K562 (cell line): ENCODE measurements around the gene CAPZA3. TPM values are rescaled to one million over a fixed set of nuclear protein-coding genes. Genes with fewer than 3 reads are reported as not detected.

Source experiments
- BRF2 ChIP-seq: IDR thresholded peaks from 3 replicates; pipeline ENCODE4 v1.6.1; 2011; ENCODE audit warnings: borderline replicate concordance, mild to moderate bottlenecking; ENCODE audit not compliant: insufficient read length, insufficient read depth
- CBFA2T3 ChIP-seq: fragments of 450-650 bp; IDR thresholded peaks from 2 replicates; pipeline ENCODE4 v1.6.1; 2017
- CEBPB ChIP-seq: fragments of 450-650 bp; IDR thresholded peaks from 2 replicates; pipeline ENCODE4 v1.6.1; 2016; ENCODE audit warnings: missing genetic modification characterization, missing compliant biosample characterization
- ETS2 ChIP-seq: IDR thresholded peaks from 2 replicates; pipeline ENCODE4 v1.6.1; 2016; ENCODE audit warnings: borderline replicate concordance, missing genetic modification characterization, mild to moderate bottlenecking, moderate library complexity, missing compliant biosample characterization; ENCODE audit not compliant: poor library complexity, severe bottlenecking
- GTF2B ChIP-seq: IDR thresholded peaks from 2 replicates; pipeline ENCODE4 v1.6.1; 2011; ENCODE audit not compliant: insufficient read length; ENCODE audit errors: extremely low read depth
- HNRNPLL ChIP-seq: fragments of 200-400 bp; formaldehyde crosslinking; IDR thresholded peaks from 2 replicates; pipeline ENCODE4 v1.6.1; 2017; ENCODE audit warnings: low read length, low read depth, mild to moderate bottlenecking; ENCODE audit not compliant: poor library complexity, severe bottlenecking
- MXD1 ChIP-seq: fragments of 250-450 bp; sonication (Bioruptor Pico); IDR thresholded peaks from 2 replicates; pipeline ENCODE4 v1.8.0; 2021; ENCODE audit warnings: borderline replicate concordance, mild to moderate bottlenecking, moderate library complexity; ENCODE audit not compliant: poor library complexity, severe bottlenecking
- NCOA1 ChIP-seq: fragments of 450-650 bp; IDR thresholded peaks from 2 replicates; pipeline ENCODE4 v1.6.1; 2016; ENCODE audit warnings: low read depth
- NONO ChIP-seq, 2 experiments: fragments of 200-400 bp in 1 of 2; fragments of 450-650 bp in 1 of 2; formaldehyde crosslinking in 1 of 2; IDR thresholded peaks; 2 replicates each; pipeline ENCODE4 v1.6.1; 2017; ENCODE audit warnings: low read depth in 2 of 2, mild to moderate bottlenecking in 2 of 2, moderate library complexity in 2 of 2, low read length in 1 of 2
- PHF21A ChIP-seq: fragments of 450-650 bp; IDR thresholded peaks from 2 replicates; pipeline ENCODE4 v1.6.1; 2017; ENCODE audit warnings: low read depth, borderline replicate concordance
- RERE ChIP-seq: sonication (generic); formaldehyde crosslinking; IDR thresholded peaks from 2 replicates; pipeline ENCODE4 v1.8.0; 2023; ENCODE audit warnings: missing genetic modification reagents, mild to moderate bottlenecking, borderline replicate concordance
- SMARCE1 ChIP-seq: fragments of 450-650 bp; IDR thresholded peaks from 2 replicates; pipeline ENCODE4 v1.7.1; 2016; ENCODE audit warnings: mild to moderate bottlenecking
- SREBF2 ChIP-seq: sonication (generic); formaldehyde crosslinking; IDR thresholded peaks from 2 replicates; pipeline ENCODE4 v1.4.0; 2020; ENCODE audit warnings: mild to moderate bottlenecking, missing genetic modification reagents
- SRF ChIP-seq, 2 experiments: fragments of 250-450, 450-650 bp in 1 of 2; sonication (Bioruptor Pico) in 1 of 2; sonication (generic) in 1 of 2; formaldehyde crosslinking; IDR thresholded peaks; 2 replicates each; pipeline versions ENCODE4 v1.5.0 to v1.5.1; 2020 to 2022; ENCODE audit warnings: mild to moderate bottlenecking in 1 of 2, missing genetic modification reagents in 1 of 2
- SRSF7 ChIP-seq: fragments of 200-400 bp; formaldehyde crosslinking; optimal IDR thresholded peaks from 2 replicates; pipeline ENCODE3; 2017; ENCODE audit warnings: mild to moderate bottlenecking, low read depth, low read length
- TAF7 ChIP-seq: fragments of 450-650 bp; IDR thresholded peaks from 2 replicates; pipeline ENCODE4 v1.6.1; 2016; ENCODE audit warnings: missing genetic modification characterization, missing compliant biosample characterization
- TRIM24 ChIP-seq, 2 experiments: fragments of 450-650 bp; IDR thresholded peaks; 2 replicates each; pipeline ENCODE4 v1.6.1; 2016
- TRIM25 ChIP-seq: fragments of 450-650 bp; IDR thresholded peaks from 2 replicates; pipeline ENCODE4 v1.7.0; 2016; ENCODE audit warnings: borderline replicate concordance
- ZNF232 ChIP-seq: sonication (generic); formaldehyde crosslinking; IDR thresholded peaks from 2 replicates; pipeline ENCODE4 v1.8.0; 2022; ENCODE audit warnings: mild to moderate bottlenecking, missing genetic modification reagents
- polyA plus RNA-seq, 8 experiments: library from polyadenylated mRNA; depleted of rRNA in 4 of 8; stranded (reverse) in 5 of 8; unstranded in 3 of 8; fragments of >200 nt; fragmentation: Nextera tagmentation in 2 of 8; fragmentation: Illumina TruSeq in 1 of 8; extraction: Ambion mirVana in 2 of 8; extraction: Trizol in 1 of 8; gene quantifications; 2 replicates each; pipeline versions ENCODE4 v1.2.1 to v1.2.3, GENCODE V29; 2011 to 2014; ENCODE audit warnings: inconsistent platforms in 1 of 8, missing spikeins in 1 of 8
- total RNA-seq, 7 experiments: library from RNA; depleted of rRNA in 6 of 7; stranded (reverse); fragments of >200 nt in 6 of 7; fragmentation: Illumina TruSeq in 2 of 7; extraction: Trizol in 2 of 7; gene quantifications; 2 replicates each; pipeline versions ENCODE4 v1.2.1 to v1.2.3, GENCODE V29; 2011 to 2021; ENCODE audit warnings: low replicate concordance in 1 of 7

The CAPZA3 gene
- total and polyA plus RNA-seq, 9 of the 15 experiments (the other 6 are each of a cell fraction or from before 2014, with no cell fraction given), result not detected

- TF ChIP-seq MXD1 (CRISPR knock-in tag), result no peak
- no peak for TF ChIP-seq SRF (CRISPR knock-in tag; IDR thresholded peaks at IDR 0.05)
- no peak for TF ChIP-seq SREBF2 (CRISPR knock-in tag)
- no peak for TF ChIP-seq ZNF232 (CRISPR knock-in tag)
- TF ChIP-seq SMARCE1, result peak; percentile 73
- no peak for TF ChIP-seq GTF2B
- peak; percentile 69 for TF ChIP-seq CBFA2T3
- TF ChIP-seq TAF7 (tag), result no peak
- TF ChIP-seq RERE (CRISPR knock-in tag), result no peak
- TF ChIP-seq NONO (IDR thresholded peaks at IDR 0.05; ENCODE audit: low read depth in 2 of 2, low read length in 1 of 2), result no peak
- TF ChIP-seq NCOA1, result no peak
- no peak for TF ChIP-seq CEBPB
- no peak for TF ChIP-seq TRIM24 (IDR thresholded peaks at IDR 0.05)
- TF ChIP-seq HNRNPLL, result no peak
- no peak for TF ChIP-seq SRSF7
- no peak for TF ChIP-seq TRIM25
- no peak for TF ChIP-seq PHF21A
- no peak for TF ChIP-seq BRF2
- no peak for TF ChIP-seq ETS2 (tag)
Observed at GRCh38 chr12:18696971-18697602, 40.8 kb upstream of the CAPZA3 start (continued).
